SU-DHL-6 (cell line): Measurements from ENCODE around the gene ZIC4.

Source experiments
- H2AFZ ChIP-seq: fragments of 200-600 bp; sonication (generic); 2 replicates; pipeline ENCODE4 v1.6.1; 2014; ENCODE audit warnings: low read depth, mild to moderate bottlenecking, moderate library complexity, mixed read lengths, antibody characterized with exemption, low read length; ENCODE audit not compliant: severe bottlenecking
- H3F3A ChIP-seq: fragments of 200-600 bp; shearing (Covaris generic); 2 replicates; pipeline ENCODE4 v1.6.0; 2016; ENCODE audit warnings: antibody characterized with exemption, mild to moderate bottlenecking; ENCODE audit not compliant: insufficient read depth
- H3K27ac ChIP-seq: fragments of 200-600 bp; sonication (generic); 2 replicates; pipeline ENCODE4 v1.5.1; 2016; ENCODE audit warnings: low read depth, mild to moderate bottlenecking, low read length, moderate library complexity, mixed read lengths
- H3K27me3 ChIP-seq: fragments of 200-600 bp; sonication (generic), shearing (Covaris generic); 2 replicates; pipeline ENCODE4 v1.6.0; 2014; ENCODE audit warnings: mild to moderate bottlenecking, low read length
- H3K36me3 ChIP-seq: fragments of 200-600 bp; sonication (generic); 2 replicates; pipeline ENCODE4 v1.6.1; 2014; ENCODE audit warnings: mild to moderate bottlenecking, low read length, mixed read lengths
- H3K4me2 ChIP-seq: fragments of 300-600, 200-600 bp; shearing (Covaris generic), sonication (generic); 2 replicates; pipeline ENCODE4 v1.6.0; 2014; ENCODE audit warnings: low read length, low read depth, mild to moderate bottlenecking; ENCODE audit not compliant: poor library complexity, severe bottlenecking
- H3K4me3 ChIP-seq: fragments of 200-600 bp; sonication (generic); 2 replicates; pipeline ENCODE4 v1.5.1; 2014; ENCODE audit warnings: antibody characterized with exemption, low read length, mild to moderate bottlenecking, mixed read lengths; ENCODE audit not compliant: insufficient read depth, poor library complexity, severe bottlenecking
- H3K79me2 ChIP-seq: fragments of 200-600 bp; sonication (generic); 2 replicates; pipeline ENCODE4 v1.6.1; 2014; ENCODE audit warnings: mild to moderate bottlenecking, low read length, moderate library complexity; ENCODE audit not compliant: insufficient read depth
- H3K9ac ChIP-seq: fragments of 200-600 bp; sonication (generic); 2 replicates; pipeline ENCODE4 v1.7.0; 2014; ENCODE audit warnings: mild to moderate bottlenecking, low read length
- H3K9me2 ChIP-seq: fragments of 200-600 bp; sonication (generic); replicated peaks from 2 replicates; pipeline ENCODE4 v1.6.1; 2014; ENCODE audit warnings: low read length; ENCODE audit not compliant: insufficient read depth
- H3K9me3 ChIP-seq: fragments of 200-600 bp; sonication (generic); 2 replicates; pipeline ENCODE4 v1.6.1; 2014; ENCODE audit warnings: low read length, mixed read lengths; ENCODE audit not compliant: insufficient read depth
- H4K20me1 ChIP-seq: fragments of 200-600 bp; sonication (generic); 2 replicates; pipeline ENCODE4 v1.6.1; 2014; ENCODE audit warnings: low read depth, mild to moderate bottlenecking, antibody characterized with exemption, low read length, moderate library complexity, mixed read lengths
- EZH2phosphoT487 ChIP-seq: fragments of 200-600 bp; sonication (generic), shearing (Covaris generic); conservative IDR thresholded peaks from 2 replicates; pipeline ENCODE4 v1.6.1; 2018; ENCODE audit warnings: mild to moderate bottlenecking, antibody characterized with exemption, low read length, moderate library complexity, mixed read lengths
- TF ChIP-seq, protein P1 (sequence below): fragments of 200-600 bp; sonication (generic); IDR thresholded peaks from one replicate; pipeline ENCODE4 v1.5.1; 2017; ENCODE audit warnings: antibody characterized with exemption, mild to moderate bottlenecking, low read length, moderate library complexity; ENCODE audit not compliant: insufficient read depth, poor library complexity, severe bottlenecking

ZIC4 gene

GRCh38 chr3:147404800-147405230, 1.5 kb downstream of the ZIC4 start:
- no peaks in the 10 kb centered on the region for H3F3A ChIP-seq
- H3K9ac ChIP-seq, result no peak overlapping the region
- no peaks in the 10 kb centered on the region for H4K20me1 ChIP-seq
- no peaks in the 10 kb centered on the region for H3K27me3 ChIP-seq
- H3K9me3 ChIP-seq, result no peaks in the 10 kb centered on the region
- no peak overlapping the region for H3K4me3 ChIP-seq
- H3K4me2 ChIP-seq, result no peak overlapping the region
- H3K27ac ChIP-seq, result no peak overlapping the region
- H3K9me2 ChIP-seq, result no peaks in the 10 kb centered on the region
- TF ChIP-seq EZH2phosphoT487, result no peak
- TF ChIP-seq, protein P1, sequence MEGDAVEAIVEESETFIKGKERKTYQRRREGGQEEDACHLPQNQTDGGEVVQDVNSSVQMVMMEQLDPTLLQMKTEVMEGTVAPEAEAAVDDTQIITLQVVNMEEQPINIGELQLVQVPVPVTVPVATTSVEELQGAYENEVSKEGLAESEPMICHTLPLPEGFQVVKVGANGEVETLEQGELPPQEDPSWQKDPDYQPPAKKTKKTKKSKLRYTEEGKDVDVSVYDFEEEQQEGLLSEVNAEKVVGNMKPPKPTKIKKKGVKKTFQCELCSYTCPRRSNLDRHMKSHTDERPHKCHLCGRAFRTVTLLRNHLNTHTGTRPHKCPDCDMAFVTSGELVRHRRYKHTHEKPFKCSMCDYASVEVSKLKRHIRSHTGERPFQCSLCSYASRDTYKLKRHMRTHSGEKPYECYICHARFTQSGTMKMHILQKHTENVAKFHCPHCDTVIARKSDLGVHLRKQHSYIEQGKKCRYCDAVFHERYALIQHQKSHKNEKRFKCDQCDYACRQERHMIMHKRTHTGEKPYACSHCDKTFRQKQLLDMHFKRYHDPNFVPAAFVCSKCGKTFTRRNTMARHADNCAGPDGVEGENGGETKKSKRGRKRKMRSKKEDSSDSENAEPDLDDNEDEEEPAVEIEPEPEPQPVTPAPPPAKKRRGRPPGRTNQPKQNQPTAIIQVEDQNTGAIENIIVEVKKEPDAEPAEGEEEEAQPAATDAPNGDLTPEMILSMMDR, result no peak
- H3K79me2 ChIP-seq, result no peaks in the 10 kb centered on the region
- H3K36me3 ChIP-seq, result no peaks in the 10 kb centered on the region
- no peak overlapping the region for H2AFZ ChIP-seq

DNA sequence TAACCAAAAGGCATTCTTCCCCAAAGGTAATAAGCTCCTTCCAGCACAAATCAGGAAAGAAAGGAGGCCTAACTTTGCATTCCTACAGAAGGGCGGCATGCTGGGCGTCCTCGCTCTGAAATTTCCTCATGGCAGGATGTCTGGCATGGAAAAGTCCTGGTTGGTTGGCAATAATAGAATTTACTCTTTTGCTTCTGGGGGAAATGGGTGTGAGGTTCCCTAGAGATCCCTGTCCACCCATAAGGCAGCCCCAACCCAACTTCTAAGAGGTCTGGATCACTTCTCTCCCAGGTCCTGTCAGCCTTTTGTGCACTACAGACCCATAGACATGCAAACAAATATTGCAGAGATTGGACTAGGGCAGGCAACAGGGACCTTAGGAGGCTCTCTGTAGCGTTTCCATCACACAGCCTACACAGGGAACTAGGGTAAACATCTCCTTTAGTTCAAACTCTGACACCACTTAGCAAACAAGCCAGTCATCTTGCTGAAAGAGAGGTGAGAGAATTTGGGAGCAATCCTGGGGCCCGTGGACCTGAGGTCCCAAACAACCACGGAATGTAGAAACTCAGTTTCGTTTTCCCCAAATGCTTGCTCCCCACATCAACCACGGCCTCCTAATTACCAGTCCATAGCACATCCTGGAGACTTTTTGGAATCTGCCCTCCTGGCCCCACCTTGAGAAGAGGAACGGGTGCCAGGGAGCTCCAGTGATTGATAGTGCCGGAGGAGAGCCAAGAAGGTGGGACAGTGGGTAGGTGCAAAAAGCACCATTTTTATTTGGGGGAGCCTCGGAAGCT, 2.1 kb downstream of the ZIC4 start:
- Histone ChIP-seq H3K4me3 (no peak overlapping the region), H3K27me3 (no peaks in the 10 kb centered on the region), H2AFZ (no peak overlapping the region), H3K79me2 (no peaks in the 10 kb centered on the region), H4K20me1 (no peaks in the 10 kb centered on the region), H3K4me2 (no peak overlapping the region), H3K27ac (no peak overlapping the region), H3K36me3 (no peaks in the 10 kb centered on the region), H3F3A (no peaks in the 10 kb centered on the region), H3K9me2 (no peaks in the 10 kb centered on the region), H3K9me3 (no peaks in the 10 kb centered on the region), H3K9ac (no peak overlapping the region)
- TF ChIP-seq, protein P1, result no peak
- TF ChIP-seq EZH2phosphoT487, result no peak

DNA sequence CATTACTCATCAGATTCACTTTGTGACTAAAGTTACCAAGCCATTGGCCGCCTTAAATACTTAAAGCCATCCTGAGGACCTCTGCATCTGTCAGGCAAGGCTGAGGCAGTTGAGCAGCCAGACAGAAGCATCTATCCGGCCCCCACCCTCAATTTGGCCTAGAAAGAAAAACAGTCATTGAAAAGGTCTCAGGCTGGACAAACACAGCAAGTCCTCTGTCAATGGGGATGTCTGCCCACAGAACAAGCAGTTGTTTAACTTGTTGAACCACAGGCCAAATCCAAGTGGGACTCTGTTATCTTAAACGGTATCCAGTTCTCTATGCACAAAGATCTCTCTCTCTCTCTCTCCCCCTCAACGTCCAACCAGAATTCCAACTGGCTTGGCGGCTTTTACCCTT, 2.8 kb downstream of the ZIC4 start:
- H3K4me3 ChIP-seq, result no peak overlapping the region
- H3K9me2 ChIP-seq, result no peaks in the 10 kb centered on the region
- H3K36me3 ChIP-seq, result no peaks in the 10 kb centered on the region
- H3K4me2 ChIP-seq, result no peak overlapping the region
- no peaks in the 10 kb centered on the region for H3F3A ChIP-seq
- no peaks in the 10 kb centered on the region for H3K9me3 ChIP-seq
- H3K27me3 ChIP-seq, result no peaks in the 10 kb centered on the region
- H3K79me2 ChIP-seq, result no peaks in the 10 kb centered on the region
- H3K9ac ChIP-seq, result no peak overlapping the region
- H2AFZ ChIP-seq, result no peak overlapping the region
- H3K27ac ChIP-seq, result no peak overlapping the region
- TF ChIP-seq, protein P1, result no peak
- no peak for TF ChIP-seq EZH2phosphoT487
- no peaks in the 10 kb centered on the region for H4K20me1 ChIP-seq
